Left renal cortex interstitium (tissue), 4 donors: Measurements from ENCODE around the gene CCNQ. TPM values are rescaled to one million over a fixed set of nuclear protein-coding genes. Genes with fewer than 3 reads are reported as not detected.

ENCODE experiments used
- DNase-seq, 4 donors: peaks; one replicate each; pipeline ENCODE4 v3.0.0-alpha.2; 2013; ENCODE audit warnings: low read depth in 4 of 4, low spot score in 2 of 4, missing footprints in 1 of 4
- polyA plus RNA-seq, 4 donors: library from polyadenylated mRNA; unstranded; fragments of 120-200 nt; gene quantifications; one replicate each; pipeline ENCODE4 v1.2.1, GENCODE V29; 2013; ENCODE audit not compliant: insufficient read length in 4 of 4

CCNQ gene
- polyA plus RNA-seq: 10 to 100 TPM; 15.4 to 24.1 (median 19.0) TPM

DNA sequence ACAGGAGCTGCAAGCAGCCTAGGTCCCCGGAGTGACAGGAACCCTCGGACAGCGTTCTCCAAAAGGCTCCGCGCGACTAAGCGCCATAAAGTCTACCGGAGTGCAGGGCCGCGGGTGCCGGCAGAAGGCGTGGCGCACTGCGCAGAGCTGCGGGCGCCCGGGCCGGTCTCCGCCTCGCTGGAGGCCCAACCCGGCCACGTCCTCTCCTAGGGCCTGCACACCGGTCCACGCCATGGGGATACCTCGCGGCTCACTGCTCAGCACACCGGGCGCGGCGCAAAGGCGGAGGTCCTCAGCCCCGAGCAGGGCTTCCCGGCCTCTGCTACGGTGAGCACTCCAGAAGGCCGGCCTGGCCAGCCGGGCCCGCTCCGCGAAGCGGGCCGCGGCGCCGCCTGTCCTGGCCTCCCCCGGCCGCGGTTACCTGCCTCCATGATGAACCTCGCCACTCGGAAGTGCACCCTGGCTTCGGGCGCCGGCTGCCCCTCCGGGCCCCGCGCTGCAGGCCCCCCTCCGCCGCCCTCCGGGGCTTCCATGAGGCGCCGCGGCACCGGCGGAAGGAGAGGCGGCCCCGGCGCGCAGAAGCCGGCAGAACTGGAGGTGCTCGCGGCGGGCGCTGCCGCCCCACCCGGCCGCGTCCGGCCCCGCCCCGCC lies at the start of gene CCNQ:
TSS of gene CCNQ (minus strand) at position 599 of the 651 bp plus-strand sequence. CDS start at position 533, 66 bp downstream.
- no peak for DNase-seq

DNA sequence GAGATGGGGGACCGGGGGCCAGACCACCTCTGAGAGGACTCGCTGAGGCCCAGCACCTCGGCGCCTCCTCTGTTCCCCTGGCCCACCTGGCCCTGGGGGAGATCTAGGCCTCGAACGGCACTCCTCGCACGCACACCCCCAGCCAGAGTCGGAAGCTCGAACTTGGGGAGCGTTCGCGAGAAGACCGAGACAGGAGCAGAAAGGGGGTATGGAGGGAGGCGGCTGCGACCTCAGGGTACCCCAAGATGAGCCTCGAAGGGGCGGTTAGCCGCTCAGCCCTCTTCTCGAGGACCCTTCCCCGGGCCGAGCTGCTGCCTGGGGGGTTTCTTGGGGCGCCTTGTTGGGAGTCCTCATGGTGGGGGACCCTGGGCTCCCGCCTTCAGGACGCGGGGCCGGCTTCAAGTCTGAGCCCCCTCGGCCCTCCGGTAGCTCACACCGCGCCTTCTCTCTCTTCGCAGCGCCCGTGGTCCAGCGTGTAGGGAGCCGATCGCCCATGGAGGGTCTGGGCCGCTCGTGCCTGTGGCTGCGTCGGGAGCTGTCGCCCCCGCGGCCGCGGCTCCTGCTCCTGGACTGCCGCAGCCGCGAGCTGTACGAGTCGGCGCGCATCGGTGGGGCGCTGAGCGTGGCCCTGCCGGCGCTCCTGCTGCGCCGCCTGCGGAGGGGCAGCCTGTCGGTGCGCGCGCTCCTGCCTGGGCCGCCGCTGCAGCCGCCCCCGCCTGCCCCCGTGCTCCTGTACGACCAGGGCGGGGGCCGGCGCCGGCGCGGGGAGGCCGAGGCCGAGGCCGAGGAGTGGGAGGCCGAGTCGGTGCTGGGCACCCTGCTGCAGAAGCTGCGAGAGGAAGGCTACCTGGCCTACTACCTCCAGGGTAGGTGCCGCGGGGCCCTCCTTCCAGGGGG lies 48.8 kb upstream of the CCNQ start:
- no peak for DNase-seq

DNA sequence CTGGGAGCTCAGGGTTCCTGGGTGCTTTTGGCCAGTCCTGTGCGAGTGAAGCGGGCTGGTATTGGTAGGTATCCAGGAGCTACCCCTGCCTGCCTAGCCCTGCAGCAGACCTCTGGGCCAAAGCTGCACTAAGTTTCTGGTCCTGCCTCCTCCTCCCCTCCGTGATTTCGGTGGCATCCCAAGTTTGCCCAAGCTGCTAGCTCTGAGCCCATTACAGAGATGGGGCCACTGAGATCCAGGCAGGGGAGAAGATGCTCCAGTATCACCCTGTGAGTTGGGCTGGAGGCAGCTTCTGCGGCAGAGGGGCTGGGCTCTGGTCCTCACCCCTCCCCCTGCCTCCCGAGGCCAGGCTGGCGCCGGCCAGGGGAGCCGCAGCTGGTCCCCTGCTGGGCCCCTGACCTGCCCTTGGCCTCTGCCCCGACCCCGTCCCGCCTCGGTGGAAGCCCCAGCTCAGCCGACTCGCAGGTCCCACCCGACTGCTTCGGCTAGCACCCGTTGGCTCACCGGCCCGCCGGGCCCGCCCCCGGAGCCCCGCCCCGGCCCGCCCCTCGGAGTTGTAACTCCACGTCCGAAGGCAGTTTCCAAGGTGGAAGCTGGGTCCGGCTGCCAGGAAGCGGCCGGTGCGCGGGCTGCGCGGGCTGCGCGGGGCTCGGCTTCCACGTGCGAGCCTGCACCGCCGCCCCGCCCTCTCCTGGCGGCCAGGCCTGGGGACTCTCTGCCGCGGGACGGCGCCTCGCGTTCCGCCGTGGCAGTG lies 47.9 kb upstream of the CCNQ start, which contains the start of gene DUSP9:
TSS of gene DUSP9 (plus strand) at position 584 of the 754 bp plus-strand sequence. CDS start 751 bp downstream, outside the sequence.
- DNase-seq: no peak

DNA sequence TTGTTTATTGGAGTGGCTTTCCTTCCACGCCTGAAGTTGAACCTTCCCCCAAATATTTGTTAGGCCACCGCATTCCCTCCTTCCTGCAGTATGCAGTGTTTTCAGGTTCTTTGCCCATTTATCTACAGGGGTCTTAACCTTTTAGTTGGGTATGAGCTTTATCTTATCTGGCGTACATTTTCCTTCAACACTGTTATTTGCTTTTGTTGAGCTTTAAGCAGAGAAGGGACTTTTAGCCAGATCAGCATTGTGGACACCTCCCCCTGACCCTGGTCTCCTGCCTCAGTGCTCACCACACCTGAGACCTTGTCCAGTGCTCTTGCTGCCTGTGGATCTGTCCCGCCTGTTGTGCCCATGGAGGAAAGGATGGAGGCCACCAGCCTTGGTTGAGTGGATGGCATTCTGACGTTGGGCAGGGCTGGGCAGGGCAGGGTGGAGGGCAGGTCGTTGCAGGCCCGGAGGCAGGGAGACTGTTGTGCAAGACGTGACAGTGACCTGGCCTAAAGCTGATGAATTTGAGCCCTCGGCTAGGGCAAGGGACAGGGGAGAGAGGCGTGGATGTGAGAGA lies 47.1 kb upstream of the CCNQ start:
- DNase-seq: no peak

DNA sequence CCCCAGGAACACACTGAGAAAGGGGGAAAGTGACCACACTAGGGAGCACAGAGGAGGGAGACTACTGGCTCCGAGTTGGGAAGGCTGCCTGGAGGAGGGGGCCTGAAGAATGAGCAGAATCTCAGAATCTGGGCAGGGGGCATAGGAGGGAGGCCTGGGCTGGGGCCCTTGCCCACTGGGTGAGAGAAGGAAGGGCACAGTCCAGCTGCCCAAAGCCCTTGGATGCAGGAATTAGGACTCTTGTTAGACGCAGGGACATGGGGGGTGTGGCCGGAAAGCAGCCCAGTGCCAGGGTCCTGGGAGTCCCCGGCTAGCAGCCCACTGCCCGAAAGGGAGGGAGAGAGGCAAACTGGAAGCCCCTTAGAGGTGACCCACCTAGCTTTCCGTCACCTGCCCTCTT lies 46.2 kb upstream of the CCNQ start:
- DNase-seq: no peak

DNA sequence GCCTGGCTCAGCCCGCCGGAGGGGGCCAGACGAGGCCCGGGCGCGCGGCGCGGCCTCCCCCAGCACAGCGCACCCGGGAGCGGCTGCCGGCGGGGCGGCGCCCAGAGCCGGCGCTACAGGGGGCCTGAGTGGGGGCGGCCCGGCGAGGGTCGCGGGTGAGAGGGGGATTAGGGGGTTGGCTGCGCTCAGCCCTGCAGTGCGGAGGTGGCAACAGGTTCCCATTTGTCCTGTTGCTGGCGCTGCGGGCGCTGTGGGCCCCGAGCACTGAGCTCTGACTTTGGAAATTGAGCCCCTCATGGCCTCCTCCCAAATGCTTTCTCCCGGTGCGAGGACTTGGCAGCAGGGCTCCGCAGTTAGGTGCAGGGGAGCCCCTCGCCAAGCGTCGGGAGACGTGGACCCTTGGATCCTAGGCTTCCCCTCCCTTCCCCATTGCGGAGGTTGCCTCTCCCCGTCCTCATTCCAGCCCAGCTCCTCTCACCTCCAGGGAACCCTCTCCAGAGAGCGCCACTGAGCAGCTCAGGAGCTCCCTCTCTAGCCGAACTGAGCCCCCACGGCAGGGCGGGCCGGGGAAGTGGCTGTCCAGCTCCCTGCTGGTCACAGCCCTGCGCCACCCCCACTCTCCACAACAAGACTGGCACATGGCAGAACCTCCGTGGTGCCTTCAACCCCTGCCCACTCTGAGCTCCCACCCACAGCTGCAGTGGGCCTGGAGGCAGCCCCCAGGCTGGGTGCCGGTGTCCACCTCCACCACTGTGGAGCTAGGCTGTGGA lies 45.6 kb upstream of the CCNQ start:
- no peak for DNase-seq

DNA sequence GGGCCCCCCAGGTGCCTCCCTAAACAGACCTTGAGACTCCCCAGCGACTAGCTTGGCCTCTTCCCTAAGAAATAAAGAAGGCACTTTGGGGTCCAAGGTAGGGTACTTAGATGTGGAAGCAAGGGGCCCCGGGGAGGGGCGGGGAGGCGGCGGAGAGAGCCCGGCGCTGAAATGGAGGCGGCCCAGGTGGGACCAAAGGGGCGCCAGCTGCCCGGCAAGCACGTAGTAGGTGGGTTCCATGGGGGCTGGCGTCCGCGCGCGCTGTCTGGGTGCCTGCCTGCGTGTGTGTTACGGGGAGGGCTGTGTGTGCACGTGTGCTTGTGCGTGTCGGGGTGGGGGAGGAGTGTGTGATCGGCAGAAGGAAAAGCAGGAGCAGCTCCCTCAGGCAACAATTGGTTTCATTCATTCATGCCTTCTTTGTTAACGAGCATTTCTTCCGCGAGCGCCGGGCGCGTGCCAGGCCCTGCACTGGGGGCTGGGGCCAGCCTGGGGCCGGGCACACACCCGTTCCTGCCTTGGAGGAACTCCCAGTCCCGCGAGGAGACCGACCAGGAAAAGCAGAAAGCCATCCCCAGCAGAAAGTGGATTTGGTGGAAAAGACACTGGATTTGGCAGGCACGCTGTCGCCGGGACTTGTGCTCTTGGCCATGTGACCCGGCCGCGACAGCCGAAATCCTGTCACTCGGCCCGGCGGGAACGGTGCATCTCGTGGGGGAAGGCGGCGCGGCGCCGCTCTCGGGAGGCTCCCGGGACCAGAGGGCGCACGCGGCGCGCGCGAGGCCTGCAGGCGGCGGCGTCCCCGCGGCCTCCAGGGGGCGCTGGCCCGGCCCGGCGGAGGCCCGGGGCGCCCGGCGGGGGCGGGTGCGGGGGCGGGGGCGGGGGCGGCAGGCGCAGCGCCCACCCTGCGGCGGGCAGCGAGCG lies 44.8 kb upstream of the CCNQ start:
- DNase-seq: no peak

DNA sequence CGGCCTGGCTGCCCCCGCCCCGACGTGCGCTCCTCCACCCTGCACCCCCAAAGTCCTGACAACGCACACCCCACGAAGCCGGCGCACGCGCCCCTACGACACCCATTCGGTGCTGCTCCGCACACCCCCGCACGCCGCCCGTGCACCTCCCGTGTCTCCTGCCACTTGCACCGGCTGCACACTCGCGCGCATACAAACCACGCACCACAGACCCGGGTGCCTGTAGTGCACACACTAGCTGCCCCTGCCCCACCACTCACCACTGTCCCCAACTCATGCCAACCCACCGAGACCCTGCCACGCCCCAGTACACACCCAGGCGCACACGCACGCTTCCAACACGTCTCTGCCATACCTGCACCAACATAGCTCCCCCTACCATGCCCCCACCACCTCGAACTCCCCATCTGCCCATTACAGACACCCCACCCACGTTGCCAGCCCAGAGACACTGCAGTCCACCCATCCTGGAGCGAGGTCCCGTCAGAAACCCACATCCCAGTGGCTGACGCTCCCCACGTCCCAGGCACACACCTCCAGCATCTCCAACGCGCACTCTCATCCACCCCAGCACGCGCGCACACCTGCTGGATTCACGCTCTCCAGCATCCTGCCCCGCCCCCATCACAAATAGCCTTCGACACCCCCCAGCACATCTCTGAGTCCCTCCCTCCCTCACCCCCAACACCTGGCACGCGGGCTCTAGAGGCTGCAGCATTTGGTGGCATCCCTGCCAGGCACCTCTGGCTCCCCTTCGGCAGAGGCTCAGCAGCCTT lies 43.9 kb upstream of the CCNQ start:
- DNase-seq: no peak

DNA sequence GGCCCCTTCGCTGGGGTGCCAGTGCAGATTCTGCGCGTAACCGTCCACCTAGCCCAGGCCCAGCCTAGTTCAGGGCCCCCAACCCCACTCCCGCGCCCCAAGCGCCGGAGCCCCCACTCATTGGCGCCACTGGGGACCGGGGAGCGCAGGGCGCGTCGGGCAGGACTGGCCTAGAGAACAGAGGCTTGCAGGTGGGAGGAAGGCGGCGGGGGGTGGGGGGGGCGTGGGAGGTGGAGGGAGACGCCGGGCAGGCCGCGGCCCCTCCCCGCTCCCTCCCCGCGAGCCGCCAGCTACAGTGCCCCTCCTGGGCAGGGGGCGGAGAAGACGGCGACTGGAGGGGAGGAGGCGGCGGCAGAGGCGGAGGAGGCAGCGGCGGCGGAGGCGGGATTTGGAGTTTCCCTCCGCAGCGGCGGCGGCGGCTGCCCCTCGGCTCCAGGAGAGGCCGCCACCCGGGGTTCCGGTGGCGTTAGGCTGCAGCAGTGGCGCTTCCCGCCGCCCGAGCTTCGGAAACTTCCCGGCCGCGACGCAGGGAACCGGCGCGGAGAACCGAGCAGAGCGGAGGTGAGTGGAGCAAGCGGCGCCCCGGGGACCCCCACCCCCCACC lies 43.2 kb upstream of the CCNQ start:
- DNase-seq: no peak

DNA sequence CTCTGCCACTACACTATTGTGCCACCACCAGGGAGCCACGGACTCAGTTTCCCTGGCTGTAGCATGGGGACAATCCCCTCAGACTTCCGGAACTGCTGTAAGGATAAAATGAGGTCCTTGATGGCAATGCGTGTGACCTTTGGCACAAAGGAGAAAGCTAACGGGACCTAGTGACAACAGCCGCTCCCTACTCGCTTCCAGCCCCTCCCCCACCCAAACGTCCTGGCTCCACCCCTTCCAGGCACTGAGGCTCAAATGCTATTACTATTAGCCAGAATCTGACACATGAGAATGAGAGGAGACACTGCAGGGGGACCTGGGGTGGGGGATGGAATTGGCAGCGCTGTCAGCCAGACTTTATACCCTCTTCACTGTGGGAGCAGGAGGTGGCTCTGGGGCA lies 42.7 kb upstream of the CCNQ start:
- no peak for DNase-seq

DNA sequence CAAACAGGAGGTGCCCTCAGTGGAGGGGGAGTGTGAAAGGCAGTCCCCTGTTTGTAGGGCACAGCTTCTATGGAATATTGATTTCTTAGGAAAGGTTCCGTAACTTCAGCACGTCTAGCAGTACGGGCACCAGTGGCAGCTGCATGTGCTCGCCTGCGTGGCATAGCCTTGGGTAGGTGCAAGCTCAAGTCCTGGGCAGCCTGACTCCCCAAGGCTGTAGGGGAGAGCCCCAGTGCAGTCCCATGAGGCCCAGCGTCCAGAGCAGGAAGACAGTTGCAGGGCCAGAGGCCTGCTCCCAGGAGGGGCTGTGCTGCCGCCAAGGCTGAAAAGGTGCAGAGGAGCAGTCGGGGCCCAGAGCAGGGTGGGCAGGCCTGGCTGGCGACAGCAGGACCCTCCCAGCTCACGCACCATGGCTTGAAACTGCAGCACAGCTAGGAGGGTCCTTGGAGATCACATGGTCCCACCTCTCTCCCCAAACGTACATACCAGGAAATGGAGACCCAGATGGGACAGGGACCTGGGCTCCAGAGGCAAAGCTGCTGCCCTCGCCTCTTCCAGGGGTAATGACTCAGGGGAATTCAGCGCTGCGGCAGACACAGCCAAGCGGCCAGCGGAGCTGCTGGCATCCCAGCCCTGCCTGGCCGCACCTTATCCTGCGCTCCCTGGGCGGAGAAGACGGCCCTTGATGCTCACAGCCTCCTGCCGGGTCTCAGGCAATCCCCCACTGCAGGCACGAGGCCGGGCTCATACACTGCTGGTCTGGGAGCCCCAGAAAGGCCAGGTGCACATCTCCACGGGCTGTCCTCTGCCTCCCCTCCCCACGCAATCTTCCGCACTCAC lies 42.0 kb upstream of the CCNQ start:
- DNase-seq: no peak

DNA sequence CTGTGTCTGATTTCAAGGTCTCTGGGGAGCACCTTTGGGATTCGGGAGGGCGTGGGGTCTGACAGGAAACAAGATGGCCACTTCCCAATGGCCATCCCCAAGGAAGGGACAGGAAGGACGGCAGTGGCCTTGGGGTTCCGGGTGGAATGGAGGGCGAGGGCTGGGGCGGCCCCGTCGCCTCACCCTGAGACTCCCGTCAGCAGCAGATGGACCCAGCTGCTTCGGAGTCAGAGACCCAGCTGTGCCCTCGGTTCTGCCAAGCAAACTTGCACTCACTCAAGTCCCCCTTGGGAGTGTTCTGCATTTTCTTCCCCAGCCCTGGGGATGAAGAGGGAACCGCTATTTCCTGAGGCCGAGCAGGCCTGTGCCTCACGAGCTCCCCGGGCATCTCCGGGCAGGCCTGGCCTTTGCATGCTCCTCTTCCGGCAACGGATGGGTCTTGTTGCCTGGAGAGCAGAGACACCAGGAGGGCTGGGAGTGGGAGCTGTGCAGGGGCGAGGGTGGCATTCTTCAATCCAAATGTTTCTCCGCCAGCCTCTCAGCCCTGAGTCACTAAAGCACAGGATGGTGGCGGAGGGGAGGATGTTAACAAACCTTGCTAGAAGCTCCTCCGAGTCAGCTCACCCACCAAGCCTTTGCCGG lies 41.2 kb upstream of the CCNQ start:
- no peak for DNase-seq

DNA sequence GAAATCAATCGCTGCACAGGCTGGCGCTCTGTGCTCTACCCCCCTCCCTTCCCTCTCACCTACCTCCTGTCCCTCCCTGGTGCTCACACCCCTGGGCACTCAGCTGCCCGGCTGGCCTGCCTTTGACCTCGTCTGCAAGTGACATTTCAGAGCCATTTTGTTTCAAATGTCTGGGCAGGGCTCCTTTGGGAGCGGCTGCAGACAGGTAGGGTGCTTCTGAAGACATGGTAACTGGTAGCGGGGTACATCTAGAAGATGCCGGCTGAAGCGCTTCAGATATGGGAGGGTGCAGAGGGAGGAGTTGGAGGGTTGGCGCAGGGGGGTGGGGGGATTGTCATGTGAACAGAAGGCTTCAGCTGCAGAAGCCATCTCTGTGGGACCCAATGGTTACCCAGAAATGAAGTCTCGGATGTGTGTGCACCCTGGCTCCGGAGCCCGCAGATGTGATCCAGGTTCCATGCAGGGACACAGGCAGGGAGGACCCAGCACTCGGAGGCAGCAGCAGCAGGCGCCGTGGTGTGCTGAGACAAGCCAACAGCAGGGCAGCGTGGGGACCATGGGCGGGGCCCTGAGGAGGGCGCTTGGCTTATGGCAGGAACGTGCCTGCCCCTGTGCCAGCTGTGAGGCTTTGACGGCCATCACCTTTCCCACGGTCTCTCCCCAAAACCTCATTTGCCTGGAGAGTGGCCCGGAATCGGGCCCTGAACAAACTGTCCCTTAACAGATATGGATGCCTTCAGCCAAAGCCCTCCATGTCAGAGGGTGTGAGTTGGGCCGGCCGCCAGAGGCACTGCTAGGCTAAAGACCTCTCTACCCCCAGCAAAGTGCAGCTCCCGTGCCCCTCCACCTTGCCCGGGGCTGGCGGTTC lies 40.5 kb upstream of the CCNQ start:
- no peak for DNase-seq

DNA sequence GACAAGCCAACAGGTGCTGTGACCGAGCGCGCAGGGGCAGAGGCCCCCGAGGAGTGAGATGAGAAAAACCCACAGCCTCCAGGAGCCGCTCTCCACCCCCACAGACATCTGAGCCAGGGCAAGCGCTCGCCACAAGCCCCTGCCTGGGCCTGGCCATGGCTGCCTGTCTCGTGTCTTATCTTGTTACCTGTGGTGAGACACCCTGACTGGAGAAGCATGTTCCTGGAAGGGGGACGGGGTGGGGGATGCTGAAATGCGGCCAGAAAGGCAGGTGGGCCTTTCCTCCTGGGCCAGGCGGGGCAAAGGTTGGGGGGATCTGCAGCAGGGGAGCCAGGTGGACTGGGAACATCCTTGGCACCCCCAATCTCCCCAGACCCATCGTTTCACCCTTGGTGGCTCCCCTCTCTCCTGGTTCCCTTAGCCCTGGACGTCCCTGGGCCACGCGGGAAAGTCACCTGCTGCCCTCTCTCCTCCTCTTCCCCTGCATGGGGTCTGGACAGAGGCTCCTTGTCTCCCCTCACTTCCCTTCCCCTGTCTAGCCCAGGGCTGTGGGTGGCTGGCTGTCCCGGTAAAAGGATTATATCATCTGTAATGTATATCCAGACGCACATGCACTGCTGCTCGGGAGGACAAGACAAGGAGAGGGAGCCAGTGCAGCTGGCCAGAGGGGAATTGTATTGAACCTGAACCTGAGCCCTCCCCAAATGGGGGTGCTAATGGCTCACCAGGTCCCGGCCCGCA lies 39.7 kb upstream of the CCNQ start:
- DNase-seq: no peak

DNA sequence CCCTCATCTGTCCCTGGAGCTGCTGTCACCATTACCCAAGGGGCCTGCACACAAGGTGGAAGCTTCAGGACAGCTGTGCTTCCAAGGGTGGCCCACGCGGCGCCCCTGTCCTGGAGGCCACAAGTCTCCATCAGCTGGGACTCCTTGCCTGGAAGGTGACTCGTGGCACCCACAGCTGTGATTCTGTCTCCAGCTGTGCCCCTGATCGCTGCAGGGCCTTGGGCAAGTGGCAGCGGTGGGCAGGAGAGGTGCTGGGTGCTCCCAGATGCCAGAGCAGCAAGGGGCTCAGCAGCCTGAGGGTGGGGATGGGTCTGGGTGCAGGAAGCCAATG lies 39.1 kb upstream of the CCNQ start:
- no peak for DNase-seq
